Adrenal gland (tissue), 5 donors: ENCODE results near the gene CDK14.

ENCODE experiments used
- POLR2A ChIP-seq, 2 donors: fragments of 450-650 bp; IDR thresholded peaks; one replicate each; pipeline ENCODE4 v1.6.1; 2017; ENCODE audit warnings: antibody characterized with exemption in 2 of 2, mild to moderate bottlenecking in 2 of 2, moderate library complexity in 1 of 2
- TF ChIP-seq, protein P1 (sequence below), 6 experiments: fragments of 450-650 bp in 4 of 6; fragments of 200-600 bp in 2 of 6; sonication (generic) in 1 of 6; IDR thresholded peaks; 1 replicate in 5 of 6; 2 replicates in 1 of 6; pipeline versions ENCODE4 v1.5.1 to v1.8.0; 2016 to 2021; ENCODE audit warnings: antibody characterized with exemption in 6 of 6, mild to moderate bottlenecking in 2 of 6, moderate library complexity in 1 of 6
- donor health status: DM: no; HTN: no; CAD: no.

DNA sequence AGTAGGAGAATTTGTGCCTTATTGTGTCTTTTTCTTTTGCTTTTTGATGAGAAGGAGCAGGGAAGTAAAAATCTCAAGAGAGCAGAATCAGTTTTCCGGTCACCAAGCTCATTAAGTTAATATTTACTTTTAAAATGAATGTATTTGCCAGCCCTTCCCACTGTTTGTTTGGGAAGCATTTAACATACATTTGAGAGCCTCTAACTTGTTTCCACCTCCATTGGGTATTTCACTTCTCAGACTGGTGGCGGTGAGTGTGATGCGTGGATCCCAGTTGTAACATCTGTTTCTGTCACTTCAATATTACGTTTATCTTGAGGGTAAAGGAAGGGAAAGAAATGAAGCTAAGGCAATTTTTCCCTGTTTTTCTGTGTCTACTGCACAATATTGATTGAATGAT lies 22.8 kb downstream of the CDK14 start:
- TF ChIP-seq, protein P1, sequence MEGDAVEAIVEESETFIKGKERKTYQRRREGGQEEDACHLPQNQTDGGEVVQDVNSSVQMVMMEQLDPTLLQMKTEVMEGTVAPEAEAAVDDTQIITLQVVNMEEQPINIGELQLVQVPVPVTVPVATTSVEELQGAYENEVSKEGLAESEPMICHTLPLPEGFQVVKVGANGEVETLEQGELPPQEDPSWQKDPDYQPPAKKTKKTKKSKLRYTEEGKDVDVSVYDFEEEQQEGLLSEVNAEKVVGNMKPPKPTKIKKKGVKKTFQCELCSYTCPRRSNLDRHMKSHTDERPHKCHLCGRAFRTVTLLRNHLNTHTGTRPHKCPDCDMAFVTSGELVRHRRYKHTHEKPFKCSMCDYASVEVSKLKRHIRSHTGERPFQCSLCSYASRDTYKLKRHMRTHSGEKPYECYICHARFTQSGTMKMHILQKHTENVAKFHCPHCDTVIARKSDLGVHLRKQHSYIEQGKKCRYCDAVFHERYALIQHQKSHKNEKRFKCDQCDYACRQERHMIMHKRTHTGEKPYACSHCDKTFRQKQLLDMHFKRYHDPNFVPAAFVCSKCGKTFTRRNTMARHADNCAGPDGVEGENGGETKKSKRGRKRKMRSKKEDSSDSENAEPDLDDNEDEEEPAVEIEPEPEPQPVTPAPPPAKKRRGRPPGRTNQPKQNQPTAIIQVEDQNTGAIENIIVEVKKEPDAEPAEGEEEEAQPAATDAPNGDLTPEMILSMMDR (IDR thresholded peaks at IDR 0.05): no peak
- no peak for TF ChIP-seq POLR2A (IDR thresholded peaks at IDR 0.05)
